Transverse colon (tissue), 4 donors: ENCODE results near the gene RD3L.

ENCODE experiments used
- EP300 ChIP-seq: sonication (generic); formaldehyde crosslinking; IDR thresholded peaks from one replicate; pipeline ENCODE4 v1.6.1; 2017; ENCODE audit warnings: antibody characterized with exemption, low read depth
- POLR2A ChIP-seq: fragments of 450-650 bp; IDR thresholded peaks from one replicate; pipeline ENCODE4 v1.6.1; 2016; ENCODE audit warnings: antibody characterized with exemption, mild to moderate bottlenecking, moderate library complexity
- POLR2AphosphoS5 ChIP-seq, 3 donors: sonication (generic); formaldehyde crosslinking; IDR thresholded peaks; one replicate each; pipeline ENCODE4 v1.6.1; 2016; ENCODE audit warnings: antibody characterized with exemption in 3 of 3
- TF ChIP-seq, protein P1 (sequence below), 5 experiments: fragments of 200-600 bp in 3 of 5; fragments of 450-650 bp in 2 of 5; sonication (generic) in 3 of 5; IDR thresholded peaks; 1 replicate in 2 of 5; 2 replicates in 3 of 5; pipeline ENCODE4 v1.5.1; 2016 to 2017; ENCODE audit warnings: antibody characterized with exemption in 5 of 5, inconsistent platforms in 3 of 5, mild to moderate bottlenecking in 2 of 5, moderate library complexity in 1 of 5

DNA sequence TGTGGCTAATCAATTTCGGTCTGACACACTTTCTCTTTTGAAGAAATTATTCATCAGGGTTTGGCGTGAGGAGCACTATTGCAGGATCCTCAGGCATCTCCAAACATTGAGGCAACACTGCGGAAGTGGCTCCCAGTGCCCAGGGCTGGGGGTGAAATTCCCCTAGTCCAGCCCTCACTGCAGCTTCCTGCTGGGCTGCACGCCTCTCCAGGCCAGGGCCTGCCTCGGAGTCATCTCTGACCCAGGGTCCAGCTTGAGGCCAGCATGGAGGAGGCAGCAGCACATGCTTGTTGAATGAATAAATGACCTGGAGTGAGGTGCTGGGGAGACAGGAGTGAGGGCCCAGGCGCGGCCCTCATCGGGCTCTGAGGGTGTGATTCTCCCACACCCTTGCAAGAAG is 50.1 kb downstream of the RD3L start:
- TF ChIP-seq, protein P1, sequence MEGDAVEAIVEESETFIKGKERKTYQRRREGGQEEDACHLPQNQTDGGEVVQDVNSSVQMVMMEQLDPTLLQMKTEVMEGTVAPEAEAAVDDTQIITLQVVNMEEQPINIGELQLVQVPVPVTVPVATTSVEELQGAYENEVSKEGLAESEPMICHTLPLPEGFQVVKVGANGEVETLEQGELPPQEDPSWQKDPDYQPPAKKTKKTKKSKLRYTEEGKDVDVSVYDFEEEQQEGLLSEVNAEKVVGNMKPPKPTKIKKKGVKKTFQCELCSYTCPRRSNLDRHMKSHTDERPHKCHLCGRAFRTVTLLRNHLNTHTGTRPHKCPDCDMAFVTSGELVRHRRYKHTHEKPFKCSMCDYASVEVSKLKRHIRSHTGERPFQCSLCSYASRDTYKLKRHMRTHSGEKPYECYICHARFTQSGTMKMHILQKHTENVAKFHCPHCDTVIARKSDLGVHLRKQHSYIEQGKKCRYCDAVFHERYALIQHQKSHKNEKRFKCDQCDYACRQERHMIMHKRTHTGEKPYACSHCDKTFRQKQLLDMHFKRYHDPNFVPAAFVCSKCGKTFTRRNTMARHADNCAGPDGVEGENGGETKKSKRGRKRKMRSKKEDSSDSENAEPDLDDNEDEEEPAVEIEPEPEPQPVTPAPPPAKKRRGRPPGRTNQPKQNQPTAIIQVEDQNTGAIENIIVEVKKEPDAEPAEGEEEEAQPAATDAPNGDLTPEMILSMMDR (IDR thresholded peaks at IDR 0.05), result no peak
- TF ChIP-seq EP300 (no peak), POLR2AphosphoS5 (IDR thresholded peaks at IDR 0.05) (no peak), POLR2A (no peak)
